Stimulated activated naive CD8-positive, alpha-beta T cell treated with anti-CD3 and anti-CD28 coated beads, Interleukin-15, Interleukin-2, amounts not matched to agents 100 U/mL and 50 U/mL, for 24 hours (primary cell): ENCODE results near the gene OXNAD1.
A peak's percentile ranks its signal among the peaks of the same experiment; 100 is the strongest.

Experiments used
- ATAC-seq: fragments of 150-1000 bp; cut with Tn5 transposase; one replicate; pipeline ENCODE4 v1.10.0; 2021
- DNase-seq: peaks from one replicate; pipeline ENCODE4 v3.0.0; 2021

Gene OXNAD1

GRCh38 chr3:16329036-16329825, 64.2 kb downstream of the OXNAD1 start:
- no peak for DNase-seq

GRCh38 chr3:16329826-16330129, 64.8 kb downstream of the OXNAD1 start:
- no peak for DNase-seq
- no peak for ATAC-seq

More at GRCh38 chr3:16329036-16329825, 64.2 kb downstream of the OXNAD1 start:
- no peak for ATAC-seq

GRCh38 chr3:16330351-16330750, 65.3 kb downstream of the OXNAD1 start:
- DNase-seq (no peak), ATAC-seq (no peak)

GRCh38 chr3:16331319-16331883, 66.4 kb downstream of the OXNAD1 start:
- ATAC-seq, result no peak
- DNase-seq, result no peak

- ATAC-seq (no peak), DNase-seq (no peak)
Observed at GRCh38 chr3:16332904-16333426, 68.0 kb downstream of the OXNAD1 start.

- no peak for ATAC-seq
- no peak for DNase-seq
Observed at GRCh38 chr3:16334909-16335308, 69.9 kb downstream of the OXNAD1 start.

GRCh38 chr3:16335333-16335732, 70.3 kb downstream of the OXNAD1 start:
- ATAC-seq (no peak), DNase-seq (no peak)

- DNase-seq (no peak), ATAC-seq (no peak)
Observed at GRCh38 chr3:16335772-16336645, 71.0 kb downstream of the OXNAD1 start.

- DNase-seq, result no peak
- no peak for ATAC-seq
Observed at GRCh38 chr3:16336825-16337224, 71.8 kb downstream of the OXNAD1 start.

- DNase-seq, result peak; percentile 58
- peak; percentile 68 for ATAC-seq
Observed at GRCh38 chr3:16337856-16338540, 73.0 kb downstream of the OXNAD1 start.

- no peak for DNase-seq
- ATAC-seq, result peak; percentile 68
Observed at GRCh38 chr3:16338999-16339398, 74.0 kb downstream of the OXNAD1 start.

- ATAC-seq, result no peak
- no peak for DNase-seq
Observed at GRCh38 chr3:16343101-16343500, 78.1 kb downstream of the OXNAD1 start.

- ATAC-seq (no peak), DNase-seq (no peak)
Observed at GRCh38 chr3:16346413-16347081, 81.5 kb downstream of the OXNAD1 start.

- no peak for ATAC-seq
- no peak for DNase-seq
Observed at GRCh38 chr3:16347548-16347947, 82.5 kb downstream of the OXNAD1 start.

- ATAC-seq, result no peak
- no peak for DNase-seq
Observed at GRCh38 chr3:16349986-16350596, 85.1 kb downstream of the OXNAD1 start.

GRCh38 chr3:16350597-16351318, 85.7 kb downstream of the OXNAD1 start:
- ATAC-seq (no peak), DNase-seq (no peak)

GRCh38 chr3:16352428-16352827, 87.4 kb downstream of the OXNAD1 start:
- ATAC-seq (no peak), DNase-seq (no peak)

GRCh38 chr3:16354291-16354690, 89.3 kb downstream of the OXNAD1 start:
- DNase-seq (no peak), ATAC-seq (no peak)
